Measurements from ENCODE around the gene SFSWAP. TPM values are rescaled to one million over a fixed set of nuclear protein-coding genes. Genes with fewer than 3 reads are reported as not detected.

Gene SFSWAP
- total and polyA plus RNA-seq, 5 experiments from 2014 or later: 14.8 to 108 (median 23.3) TPM

DNA sequence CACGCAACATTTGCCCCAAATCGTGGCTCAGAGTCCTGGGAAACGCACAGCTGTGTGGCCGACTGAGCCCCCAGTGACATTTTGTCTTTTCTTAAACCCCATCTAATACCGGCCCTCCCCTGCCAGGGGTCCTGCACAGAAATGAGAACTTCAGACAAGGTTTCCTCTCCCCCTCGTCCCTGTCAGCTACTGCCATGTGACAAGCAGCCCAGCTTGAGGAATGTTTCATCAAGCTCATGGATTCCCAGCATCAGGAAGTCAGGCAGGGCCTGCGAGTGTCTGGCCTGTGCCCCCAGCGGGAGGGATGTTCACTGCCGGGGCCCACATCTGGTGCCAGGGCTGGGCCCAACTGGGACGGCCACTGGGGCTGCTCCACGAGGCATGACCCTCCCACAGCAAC is 133.2 kb downstream of the SFSWAP start:
- ATAC-seq: no peak
- H3K4me3 Mint-ChIP-seq: no peak overlapping the region
- H3K27me3 Mint-ChIP-seq: no peaks in the 10 kb centered on the region
- H3K27ac Mint-ChIP-seq: no peak overlapping the region
- H3K36me3 Mint-ChIP-seq: no peaks in the 10 kb centered on the region
- no peaks in the 10 kb centered on the region for H3K9me3 Mint-ChIP-seq
- DNase-seq: no peak
- POLR2A ChIA-PET: no interaction called here
- no peaks in the 10 kb centered on the region for H3K4me1 Mint-ChIP-seq

DNA sequence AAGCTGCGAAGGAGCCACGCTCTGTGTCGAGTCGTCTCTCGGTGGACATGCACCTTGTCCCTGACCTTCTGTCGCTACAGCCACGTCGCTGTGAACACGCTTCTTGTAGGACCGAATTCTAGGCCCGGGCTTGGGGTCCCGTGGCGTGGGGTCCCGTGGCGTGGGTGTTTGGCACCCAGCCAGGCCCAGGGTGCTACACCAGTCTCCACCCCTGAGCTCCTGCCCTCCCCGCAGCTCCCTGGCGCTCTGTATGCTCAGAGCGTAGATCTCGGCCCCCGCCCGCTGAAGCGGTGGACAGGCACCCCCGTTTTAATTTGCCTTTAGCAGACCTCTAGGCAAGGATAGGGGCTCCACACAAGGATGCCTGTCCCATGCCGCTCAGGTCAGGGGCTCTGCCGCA is 133.8 kb downstream of the SFSWAP start:
- Mint-ChIP-seq H3K4me3 (no peak overlapping the region), H3K9me3 (no peaks in the 10 kb centered on the region), H3K4me1 (no peaks in the 10 kb centered on the region), H3K27ac (no peak overlapping the region), H3K27me3 (no peaks in the 10 kb centered on the region), H3K36me3 (no peaks in the 10 kb centered on the region)
- ATAC-seq (no peak), DNase-seq (no peak)
- POLR2A ChIA-PET: no interaction called here

DNA sequence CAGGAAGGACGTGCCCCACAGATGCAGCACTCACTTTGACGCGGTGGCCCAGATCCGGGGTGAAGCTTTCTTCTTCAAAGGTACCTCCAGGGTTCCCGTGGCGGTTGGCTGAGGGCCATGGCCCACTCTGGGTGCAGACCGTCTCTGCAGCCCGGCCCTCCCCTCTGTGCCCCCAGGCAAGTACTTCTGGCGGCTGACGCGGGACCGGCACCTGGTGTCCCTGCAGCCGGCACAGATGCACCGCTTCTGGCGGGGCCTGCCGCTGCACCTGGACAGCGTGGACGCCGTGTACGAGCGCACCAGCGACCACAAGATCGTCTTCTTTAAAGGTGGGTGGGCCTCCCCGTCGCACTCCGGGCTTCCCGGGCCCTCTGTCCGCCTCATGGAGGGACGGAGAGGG is 134.2 kb downstream of the SFSWAP start:
- H3K4me1 Mint-ChIP-seq: no peaks in the 10 kb centered on the region
- DNase-seq: no peak
- H3K9me3 Mint-ChIP-seq: no peaks in the 10 kb centered on the region
- no peaks in the 10 kb centered on the region for H3K36me3 Mint-ChIP-seq
- no peaks in the 10 kb centered on the region for H3K27me3 Mint-ChIP-seq
- ATAC-seq: no peak
- POLR2A ChIA-PET: no interaction called here
- H3K4me3 Mint-ChIP-seq: no peak overlapping the region
- H3K27ac Mint-ChIP-seq: no peak overlapping the region

DNA sequence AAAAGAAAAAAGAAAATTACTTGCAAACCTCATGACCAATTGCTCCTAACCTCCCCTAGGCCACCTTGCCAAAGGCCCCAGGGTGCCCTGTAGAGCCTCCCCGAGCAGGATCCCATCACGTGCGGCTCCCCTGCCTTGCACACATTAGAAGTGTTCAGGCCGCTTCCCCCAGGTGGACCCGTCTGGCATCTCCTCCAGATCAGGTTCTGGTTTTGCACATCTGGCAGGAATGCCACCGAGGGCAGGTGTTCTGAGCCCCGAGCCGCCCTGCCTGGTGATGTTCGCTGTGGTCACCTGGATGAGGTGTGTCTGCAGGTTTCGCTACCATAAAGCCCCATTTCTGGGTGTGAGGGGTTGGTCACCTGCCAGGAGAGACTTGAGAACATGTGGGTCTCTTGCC is 136.6 kb downstream of the SFSWAP start:
- POLR2A ChIA-PET: no interaction called here
- Mint-ChIP-seq H3K27ac (peak overlapping the region in 1 of 10 donors; percentile 7), H3K4me3 (no peak overlapping the region), H3K4me1 (no peaks in the 10 kb centered on the region), H3K36me3 (no peaks in the 10 kb centered on the region), H3K27me3 (no peaks in the 10 kb centered on the region), H3K9me3 (no peaks in the 10 kb centered on the region)
- DNase-seq: no peak
- ATAC-seq: no peak

DNA sequence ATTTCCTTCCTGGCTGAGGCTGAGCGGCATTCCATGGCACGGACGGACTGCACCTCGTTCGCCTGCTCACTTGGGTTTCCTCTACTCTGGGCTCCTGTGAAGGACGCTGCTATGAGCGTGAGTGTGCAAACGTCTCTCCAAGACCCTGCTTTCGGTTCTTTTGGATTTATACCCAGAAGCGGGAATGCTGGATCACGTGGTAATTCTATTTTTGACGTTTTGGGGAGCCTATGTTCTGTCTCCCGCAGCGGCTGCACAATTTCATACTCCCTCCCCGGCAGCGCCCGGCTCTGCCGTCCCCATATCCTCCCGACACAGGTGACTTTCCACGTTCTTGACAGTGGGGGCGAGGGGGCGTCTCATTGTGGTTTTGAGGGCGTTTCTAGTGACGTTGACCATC is 137.9 kb downstream of the SFSWAP start:
- DNase-seq (no peak), ATAC-seq (no peak)
- Mint-ChIP-seq H3K4me3 (no peak overlapping the region), H3K9me3 (no peaks in the 10 kb centered on the region), H3K36me3 (no peaks in the 10 kb centered on the region), H3K27me3 (peaks cover 0 to 6% (median 0%) of the 10 kb centered on the region in 5 donors), H3K4me1 (peaks cover 0 to 4% (median under 1%) of the 10 kb centered on the region in 4 donors), H3K27ac (no peak overlapping the region)
- POLR2A ChIA-PET: no interaction called here

Other genes with a start within 250 kb of the SFSWAP start
- gene MMP17, start 117.3 kb downstream of the SFSWAP start, total RNA-seq: 1 to 10 TPM in 1 of 2 experiments, under 1 TPM in 1; 0.62 to 1.5 TPM
- gene MMP17, start 117.3 kb downstream of the SFSWAP start, polyA plus RNA-seq: not detected
- gene ULK1, start 183.5 kb downstream of the SFSWAP start, total RNA-seq: 10 to 100 TPM; 47.1 to 54.4 TPM
- gene ULK1, start 183.5 kb downstream of the SFSWAP start, polyA plus RNA-seq: under 1 TPM; 0.43 to 0.76 (median 0.68) TPM
- 10 to 100 TPM; 56.9 to 57.0 TPM for gene PUS1, start 218.2 kb downstream of the SFSWAP start, total RNA-seq
- 10 to 100 TPM; 16.9 to 35.1 (median 17.5) TPM for gene PUS1, start 218.2 kb downstream of the SFSWAP start, polyA plus RNA-seq
- 10 to 100 TPM; 80.6 to 82.5 TPM for gene EP400, start 238.9 kb downstream of the SFSWAP start, total RNA-seq
- gene EP400, start 238.9 kb downstream of the SFSWAP start, polyA plus RNA-seq: 1 to 10 TPM; 1.1 to 3.4 (median 2.0) TPM